ENCODE results near the gene RMC1. TPM values are rescaled to one million over a fixed set of nuclear protein-coding genes. Genes with fewer than 3 reads are reported as not detected.

RMC1 gene
- total RNA-seq, 1 donor from 2014 or later: 28.5 TPM

- no peak overlapping the region for H3K4me3 Mint-ChIP-seq (ENCODE audit: low read depth)
- no peak for TF ChIP-seq CTCF (IDR thresholded peaks at IDR 0.05; ENCODE audit: unreplicated experiment)
- H3K27me3 Mint-ChIP-seq: no peaks in the 10 kb centered on the region
- peaks cover 8% of the 10 kb centered on the region for H3K4me1 Mint-ChIP-seq (ENCODE audit: low read depth)
- no peaks in the 10 kb centered on the region for H3K9me3 Mint-ChIP-seq (ENCODE audit: low read depth)
- peaks cover 7% of the 10 kb centered on the region for H3K36me3 Mint-ChIP-seq (ENCODE audit: insufficient read depth)
- H3K27ac Mint-ChIP-seq: no peak overlapping the region
- no peak for DNase-seq (ENCODE audit: low spot score, unreplicated experiment)
These were observed 42.7 kb upstream of the RMC1 start for GRCh38 chr18:23460285-23461273.

- Mint-ChIP-seq H3K36me3 (ENCODE audit: insufficient read depth) (peaks cover 15% of the 10 kb centered on the region), H3K27ac (no peak overlapping the region), H3K27me3 (no peaks in the 10 kb centered on the region), H3K9me3 (ENCODE audit: low read depth) (no peaks in the 10 kb centered on the region), H3K4me1 (ENCODE audit: low read depth) (peaks cover 8% of the 10 kb centered on the region), H3K4me3 (ENCODE audit: low read depth) (no peak overlapping the region)
- no peak for DNase-seq (ENCODE audit: low spot score, unreplicated experiment)
- TF ChIP-seq CTCF (IDR thresholded peaks at IDR 0.05; ENCODE audit: unreplicated experiment): no peak
These were observed 40.4 kb upstream of the RMC1 start for GRCh38 chr18:23462876-23463275.

DNA sequence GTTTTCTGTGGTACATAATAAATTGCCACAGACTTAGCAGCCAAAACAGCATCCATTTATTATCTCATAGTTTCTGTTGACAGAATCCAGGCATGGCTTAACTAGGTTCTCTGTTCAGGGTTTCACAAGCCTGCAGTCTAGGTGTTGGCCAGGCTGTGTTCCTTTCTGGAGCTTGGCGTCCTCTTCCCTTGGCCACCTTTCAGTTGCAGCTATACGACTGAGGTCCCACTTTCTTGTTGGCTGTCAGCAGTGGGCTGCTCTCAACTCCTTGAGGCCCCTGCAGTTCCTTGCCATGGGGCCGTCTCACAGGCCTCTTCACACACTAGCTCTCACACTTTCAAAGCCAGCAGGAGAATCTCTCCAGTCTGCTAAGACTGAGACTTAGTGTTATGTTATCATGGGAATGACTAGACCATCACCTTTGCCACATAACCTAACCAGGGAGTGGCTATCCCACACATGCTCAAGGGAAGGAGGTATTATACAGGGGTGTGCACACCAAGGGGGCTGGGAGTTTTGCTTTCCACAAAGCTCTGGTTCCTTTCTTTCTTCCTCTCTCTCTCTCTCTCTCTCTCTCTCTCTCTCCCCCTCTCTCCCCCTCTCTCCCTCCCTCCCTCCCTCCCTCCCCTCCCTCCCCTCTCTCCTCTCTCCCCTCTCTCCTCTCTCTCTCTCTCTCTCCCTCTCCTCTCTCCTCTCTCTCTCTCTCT lies 34.4 kb upstream of the RMC1 start:
- Mint-ChIP-seq H3K27me3 (no peaks in the 10 kb centered on the region), H3K4me1 (ENCODE audit: low read depth) (no peaks in the 10 kb centered on the region), H3K27ac (no peak overlapping the region), H3K36me3 (ENCODE audit: insufficient read depth) (peaks cover 20% of the 10 kb centered on the region), H3K4me3 (ENCODE audit: low read depth) (no peak overlapping the region), H3K9me3 (ENCODE audit: low read depth) (no peaks in the 10 kb centered on the region)
- TF ChIP-seq CTCF (IDR thresholded peaks at IDR 0.05; ENCODE audit: unreplicated experiment): no peak
- no peak for DNase-seq (ENCODE audit: low spot score, unreplicated experiment)

- no peak for TF ChIP-seq CTCF (IDR thresholded peaks at IDR 0.05; ENCODE audit: unreplicated experiment)
- peak overlapping the region; percentile 12 for H3K27ac Mint-ChIP-seq
- peaks cover 19% of the 10 kb centered on the region for H3K36me3 Mint-ChIP-seq (ENCODE audit: insufficient read depth)
- no peak for DNase-seq (ENCODE audit: low spot score, unreplicated experiment)
- H3K27me3 Mint-ChIP-seq: no peaks in the 10 kb centered on the region
- no peak overlapping the region for H3K4me3 Mint-ChIP-seq (ENCODE audit: low read depth)
- H3K9me3 Mint-ChIP-seq (ENCODE audit: low read depth): no peaks in the 10 kb centered on the region
- H3K4me1 Mint-ChIP-seq (ENCODE audit: low read depth): no peaks in the 10 kb centered on the region
These were observed 32.5 kb upstream of the RMC1 start for GRCh38 chr18:23470620-23471387.

DNA sequence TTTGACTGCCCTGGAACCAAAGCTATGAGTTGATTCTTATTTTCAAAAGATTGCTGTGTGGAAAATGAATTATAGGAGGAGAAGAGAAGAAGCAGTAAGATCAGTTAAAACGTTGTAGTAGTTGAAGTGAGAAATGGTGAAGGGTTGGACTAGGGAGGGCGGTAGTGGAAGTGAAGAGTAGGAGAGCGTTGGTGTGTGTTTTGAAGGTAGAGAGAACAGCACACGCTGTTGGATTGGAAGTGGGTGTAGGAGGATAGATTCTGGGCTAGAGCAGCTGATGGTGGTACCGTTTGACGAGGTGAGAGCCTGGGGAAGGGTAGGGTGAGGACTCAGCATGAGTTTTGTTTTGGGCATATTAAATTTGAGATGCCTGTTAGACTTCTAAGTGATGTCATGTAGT lies 31.8 kb upstream of the RMC1 start:
- Mint-ChIP-seq H3K36me3 (ENCODE audit: insufficient read depth) (peaks cover 16% of the 10 kb centered on the region), H3K4me3 (ENCODE audit: low read depth) (no peak overlapping the region), H3K27me3 (no peaks in the 10 kb centered on the region), H3K4me1 (ENCODE audit: low read depth) (no peaks in the 10 kb centered on the region), H3K9me3 (ENCODE audit: low read depth) (no peaks in the 10 kb centered on the region), H3K27ac (no peak overlapping the region)
- TF ChIP-seq CTCF (IDR thresholded peaks at IDR 0.05; ENCODE audit: unreplicated experiment): no peak
- no peak for DNase-seq (ENCODE audit: low spot score, unreplicated experiment)
